ENCODE results near the gene VKORC1.

The VKORC1 gene

DNA sequence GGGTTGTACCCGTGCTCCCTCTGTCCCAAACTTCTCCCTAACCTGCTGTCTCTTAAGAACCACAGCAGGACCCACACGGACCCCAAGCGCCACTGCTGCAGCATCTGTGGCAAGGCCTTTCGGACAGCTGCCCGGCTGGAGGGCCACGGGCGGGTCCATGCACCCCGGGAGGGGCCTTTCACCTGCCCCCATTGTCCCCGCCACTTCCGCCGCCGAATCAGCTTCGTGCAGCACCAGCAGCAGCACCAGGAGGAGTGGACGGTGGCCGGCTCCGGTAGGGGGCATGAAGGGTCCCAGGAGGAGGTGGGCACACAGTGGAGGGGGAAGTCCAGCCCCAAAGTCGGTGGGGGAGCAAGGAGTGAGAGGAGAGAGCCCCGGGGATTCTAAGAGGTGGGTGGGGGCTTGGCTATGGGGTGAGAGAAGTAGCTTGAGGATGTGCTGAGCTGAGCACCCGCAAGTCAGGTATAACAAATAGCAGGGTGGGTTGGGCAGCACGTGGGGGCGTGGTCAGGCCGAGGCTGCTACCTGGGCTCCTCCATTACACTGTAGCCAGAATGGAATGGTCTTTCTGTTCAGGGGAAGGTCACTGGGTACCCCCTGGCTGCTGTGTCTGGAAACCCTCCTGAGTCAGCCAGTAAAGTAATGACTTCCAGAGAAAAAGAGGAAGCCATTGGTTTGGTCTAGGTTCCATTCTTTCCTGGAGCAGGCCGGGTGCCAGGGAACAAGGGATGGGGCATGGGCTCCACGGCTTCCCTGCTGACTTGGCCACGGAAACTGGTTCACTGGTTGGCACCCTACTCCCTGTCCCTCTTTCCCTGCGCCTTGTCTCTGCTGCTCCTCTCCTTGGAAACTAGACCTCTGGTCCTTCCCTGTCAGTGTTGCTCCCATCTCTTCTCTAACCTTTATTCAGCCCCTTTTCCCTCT, 12.9 kb downstream of the VKORC1 start:
- no peak for DNase-seq

DNA sequence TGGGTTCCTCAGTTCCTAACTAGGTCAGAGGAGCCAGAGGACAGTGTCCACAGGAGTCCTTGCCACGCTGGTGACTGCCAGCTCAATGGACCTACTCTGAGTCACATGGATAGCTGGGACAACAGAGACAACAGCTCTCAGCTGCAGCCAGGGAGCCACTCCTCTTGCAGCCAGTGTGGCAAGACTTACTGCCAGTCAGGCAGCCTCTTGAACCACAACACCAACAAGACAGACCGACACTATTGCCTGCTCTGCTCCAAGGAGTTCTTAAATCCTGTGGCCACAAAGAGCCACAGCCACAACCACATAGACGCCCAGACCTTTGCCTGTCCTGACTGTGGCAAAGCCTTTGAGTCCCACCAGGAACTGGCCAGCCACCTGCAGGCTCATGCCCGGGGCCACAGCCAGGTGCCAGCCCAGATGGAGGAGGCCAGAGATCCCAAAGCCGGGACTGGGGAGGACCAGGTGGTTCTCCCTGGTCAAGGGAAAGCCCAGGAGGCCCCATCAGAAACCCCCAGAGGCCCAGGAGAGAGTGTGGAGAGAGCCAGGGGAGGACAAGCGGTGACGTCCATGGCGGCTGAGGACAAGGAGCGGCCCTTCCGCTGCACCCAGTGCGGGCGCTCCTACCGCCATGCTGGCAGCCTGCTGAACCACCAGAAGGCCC, 13.7 kb downstream of the VKORC1 start:
- no peak for DNase-seq

DNA sequence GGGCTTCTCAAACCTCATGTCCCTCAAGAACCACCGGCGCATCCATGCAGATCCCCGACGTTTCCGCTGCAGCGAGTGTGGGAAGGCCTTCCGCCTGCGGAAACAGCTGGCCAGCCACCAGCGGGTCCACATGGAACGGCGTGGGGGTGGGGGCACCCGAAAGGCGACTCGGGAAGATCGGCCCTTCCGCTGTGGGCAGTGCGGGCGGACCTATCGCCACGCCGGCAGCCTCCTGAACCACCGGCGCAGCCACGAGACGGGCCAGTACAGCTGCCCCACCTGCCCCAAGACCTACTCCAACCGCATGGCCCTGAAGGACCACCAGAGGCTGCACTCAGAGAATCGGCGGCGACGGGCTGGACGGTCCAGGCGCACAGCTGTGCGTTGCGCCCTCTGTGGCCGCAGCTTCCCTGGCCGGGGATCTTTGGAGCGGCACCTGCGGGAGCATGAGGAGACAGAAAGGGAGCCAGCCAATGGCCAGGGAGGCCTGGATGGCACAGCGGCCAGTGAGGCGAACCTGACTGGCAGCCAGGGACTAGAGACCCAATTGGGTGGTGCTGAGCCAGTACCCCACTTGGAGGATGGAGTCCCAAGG, 14.5 kb downstream of the VKORC1 start:
- DNase-seq = no peak

DNA sequence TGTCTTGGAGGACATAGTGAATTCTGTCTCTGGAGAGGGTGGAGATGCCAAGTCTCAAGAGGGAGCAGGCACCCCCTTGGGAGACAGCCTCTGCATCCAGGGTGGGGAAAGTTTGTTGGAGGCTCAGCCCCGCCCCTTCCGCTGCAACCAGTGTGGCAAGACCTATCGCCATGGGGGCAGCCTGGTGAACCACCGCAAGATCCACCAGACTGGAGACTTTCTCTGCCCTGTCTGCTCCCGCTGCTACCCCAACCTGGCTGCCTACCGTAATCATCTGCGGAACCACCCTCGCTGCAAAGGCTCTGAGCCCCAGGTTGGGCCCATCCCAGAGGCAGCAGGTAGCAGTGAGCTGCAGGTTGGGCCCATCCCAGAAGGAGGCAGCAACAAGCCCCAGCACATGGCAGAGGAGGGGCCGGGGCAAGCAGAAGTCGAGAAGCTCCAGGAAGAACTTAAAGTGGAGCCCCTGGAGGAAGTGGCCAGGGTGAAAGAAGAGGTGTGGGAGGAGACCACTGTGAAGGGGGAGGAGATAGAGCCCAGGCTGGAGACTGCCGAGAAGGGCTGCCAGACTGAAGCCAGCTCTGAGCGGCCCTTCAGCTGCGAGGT, 15.2 kb downstream of the VKORC1 start:
- DNase-seq = no peak

DNA sequence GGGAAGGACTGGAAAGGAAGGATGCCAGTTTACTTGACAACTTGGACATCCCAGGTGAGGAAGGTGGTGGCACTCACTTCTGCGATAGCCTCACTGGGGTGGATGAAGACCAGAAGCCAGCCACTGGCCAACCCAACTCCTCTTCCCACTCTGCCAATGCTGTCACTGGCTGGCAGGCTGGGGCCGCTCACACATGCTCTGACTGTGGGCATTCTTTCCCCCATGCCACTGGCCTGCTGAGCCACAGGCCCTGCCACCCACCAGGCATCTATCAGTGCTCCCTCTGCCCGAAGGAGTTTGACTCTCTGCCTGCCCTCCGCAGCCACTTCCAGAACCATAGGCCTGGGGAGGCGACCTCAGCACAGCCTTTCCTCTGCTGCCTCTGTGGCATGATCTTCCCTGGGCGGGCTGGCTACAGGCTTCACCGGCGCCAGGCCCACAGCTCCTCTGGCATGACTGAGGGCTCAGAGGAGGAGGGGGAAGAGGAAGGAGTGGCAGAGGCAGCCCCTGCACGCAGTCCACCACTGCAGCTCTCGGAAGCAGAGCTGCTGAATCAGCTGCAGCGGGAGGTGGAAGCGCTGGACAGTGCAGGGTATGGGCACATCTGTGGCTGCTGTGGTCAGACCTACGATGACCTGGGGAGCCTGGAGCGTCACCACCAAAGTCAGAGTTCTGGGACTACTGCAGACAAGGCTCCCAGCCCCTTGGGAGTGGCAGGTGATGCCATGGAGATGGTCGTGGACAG, 15.8 kb downstream of the VKORC1 start:
- no peak for DNase-seq

DNA sequence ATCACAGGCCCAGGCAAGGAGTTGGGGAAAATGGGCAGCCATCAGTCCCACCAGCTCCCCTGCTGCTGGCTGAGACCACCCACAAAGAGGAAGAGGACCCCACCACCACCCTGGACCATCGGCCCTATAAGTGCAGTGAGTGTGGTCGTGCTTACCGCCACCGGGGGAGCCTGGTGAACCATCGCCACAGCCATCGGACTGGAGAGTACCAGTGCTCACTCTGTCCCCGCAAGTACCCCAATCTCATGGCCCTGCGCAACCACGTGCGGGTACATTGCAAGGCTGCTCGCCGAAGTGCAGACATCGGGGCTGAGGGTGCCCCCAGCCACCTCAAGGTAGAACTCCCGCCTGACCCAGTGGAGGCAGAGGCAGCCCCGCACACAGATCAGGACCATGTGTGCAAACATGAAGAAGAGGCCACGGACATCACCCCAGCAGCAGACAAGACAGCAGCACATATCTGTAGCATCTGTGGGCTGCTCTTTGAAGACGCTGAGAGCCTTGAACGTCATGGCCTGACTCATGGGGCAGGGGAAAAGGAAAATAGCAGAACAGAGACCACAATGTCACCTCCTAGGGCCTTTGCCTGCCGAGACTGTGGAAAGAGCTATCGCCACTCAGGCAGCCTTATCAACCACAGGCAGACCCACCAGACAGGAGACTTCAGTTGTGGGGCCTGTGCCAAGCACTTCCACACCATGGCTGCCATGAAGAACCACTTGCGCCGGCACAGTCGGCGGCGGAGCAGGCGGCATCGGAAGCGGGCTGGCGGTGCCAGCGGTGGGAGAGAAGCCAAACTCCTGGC, 16.8 kb downstream of the VKORC1 start:
- no peak for DNase-seq

DNA sequence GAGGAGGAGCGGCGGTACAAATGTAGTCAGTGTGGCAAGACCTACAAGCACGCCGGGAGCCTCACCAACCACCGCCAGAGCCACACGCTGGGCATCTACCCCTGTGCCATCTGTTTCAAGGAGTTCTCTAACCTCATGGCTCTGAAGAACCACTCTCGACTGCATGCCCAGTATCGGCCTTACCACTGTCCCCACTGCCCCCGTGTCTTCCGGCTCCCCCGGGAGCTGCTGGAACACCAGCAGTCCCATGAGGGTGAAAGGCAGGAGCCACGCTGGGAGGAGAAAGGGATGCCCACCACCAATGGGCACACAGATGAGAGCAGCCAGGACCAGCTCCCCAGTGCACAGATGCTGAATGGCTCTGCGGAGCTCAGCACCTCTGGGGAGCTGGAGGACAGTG, 17.6 kb downstream of the VKORC1 start:
- no peak for DNase-seq

DNA sequence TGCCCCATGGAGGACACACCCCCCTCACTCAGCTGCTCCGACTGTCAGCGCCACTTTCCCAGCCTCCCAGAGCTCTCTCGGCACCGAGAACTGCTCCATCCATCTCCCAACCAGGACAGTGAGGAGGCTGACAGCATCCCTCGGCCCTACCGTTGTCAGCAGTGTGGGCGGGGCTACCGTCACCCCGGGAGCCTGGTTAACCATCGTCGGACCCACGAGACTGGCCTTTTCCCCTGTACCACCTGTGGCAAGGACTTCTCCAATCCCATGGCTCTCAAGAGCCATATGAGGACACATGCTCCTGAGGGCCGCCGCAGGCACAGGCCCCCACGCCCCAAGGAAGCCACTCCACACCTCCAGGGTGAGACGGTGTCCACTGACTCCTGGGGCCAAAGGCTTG, 18.3 kb downstream of the VKORC1 start:
- no peak for DNase-seq

DNA sequence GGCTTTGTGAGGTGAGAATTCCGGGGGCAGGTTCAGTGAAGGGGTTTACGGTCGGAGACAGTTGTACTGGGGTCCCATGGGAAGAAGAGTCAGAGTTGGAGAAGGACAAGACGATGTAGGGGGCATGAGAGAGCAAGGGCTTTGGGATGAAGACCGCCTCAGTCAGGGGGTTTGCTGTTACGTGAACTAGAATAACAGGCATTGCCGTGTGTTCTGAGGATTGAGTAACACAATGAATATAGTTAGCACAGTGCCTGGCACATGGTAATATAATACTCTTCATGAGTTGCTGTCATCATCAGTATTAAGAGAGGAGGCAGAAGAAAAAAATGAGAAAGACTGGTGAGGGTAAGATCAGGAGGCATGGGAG, 19.8 kb downstream of the VKORC1 start:
- DNase-seq = no peak

DNA sequence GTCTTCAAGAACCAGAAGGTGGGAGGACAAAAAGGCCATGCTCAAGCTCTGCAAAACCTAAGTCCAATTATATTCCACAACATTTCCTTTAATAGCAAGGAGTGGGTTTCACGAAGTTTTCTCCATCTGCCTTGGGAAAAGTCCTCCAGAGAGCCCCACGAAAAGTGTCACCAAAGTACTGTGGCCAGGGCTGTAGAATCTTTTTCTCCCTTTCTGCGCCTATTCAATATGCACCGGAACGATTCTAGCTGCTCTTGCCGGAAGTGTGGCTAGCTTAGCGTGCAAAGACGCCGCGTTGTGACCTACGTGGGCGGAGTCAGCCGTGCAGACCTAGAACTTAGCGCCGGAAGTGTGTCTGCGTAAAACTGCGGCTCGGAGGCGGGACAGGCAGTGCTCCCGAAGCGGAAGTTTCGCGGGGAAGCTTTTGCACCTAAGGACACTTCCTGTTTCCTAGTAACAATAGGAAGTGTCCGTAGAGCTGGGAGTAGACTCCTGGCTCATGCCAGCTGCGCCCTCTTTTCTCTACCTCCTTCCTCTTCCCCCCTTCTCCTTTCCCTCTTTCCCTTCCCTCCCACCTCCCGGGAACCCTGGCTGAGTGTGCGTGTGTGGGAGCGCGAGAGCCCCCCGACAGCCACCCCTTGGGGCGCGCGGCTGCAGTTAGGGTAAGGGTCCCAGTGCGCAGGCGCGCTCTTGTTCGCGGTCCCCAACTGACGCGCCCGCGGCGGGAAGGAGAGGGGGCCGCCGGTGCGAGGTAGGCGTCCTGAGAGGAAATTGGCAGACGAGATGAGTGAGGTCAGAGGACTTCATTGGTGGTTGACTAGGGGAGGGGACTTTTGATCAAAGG, 20.4 kb downstream of the VKORC1 start, which contains the start of the genes ZNF646 and ZNF668:
Gene ZNF646, plus strand, starts transcription at position 453 of the 844 bp plus-strand sequence. CDS start 1,903 bp downstream, outside the sequence.
Gene ZNF668, minus strand, starts transcription at position 271 of the 844 bp plus-strand sequence. CDS start 9,781 bp downstream, outside the sequence.
- DNase-seq = peak; percentile 99

DNA sequence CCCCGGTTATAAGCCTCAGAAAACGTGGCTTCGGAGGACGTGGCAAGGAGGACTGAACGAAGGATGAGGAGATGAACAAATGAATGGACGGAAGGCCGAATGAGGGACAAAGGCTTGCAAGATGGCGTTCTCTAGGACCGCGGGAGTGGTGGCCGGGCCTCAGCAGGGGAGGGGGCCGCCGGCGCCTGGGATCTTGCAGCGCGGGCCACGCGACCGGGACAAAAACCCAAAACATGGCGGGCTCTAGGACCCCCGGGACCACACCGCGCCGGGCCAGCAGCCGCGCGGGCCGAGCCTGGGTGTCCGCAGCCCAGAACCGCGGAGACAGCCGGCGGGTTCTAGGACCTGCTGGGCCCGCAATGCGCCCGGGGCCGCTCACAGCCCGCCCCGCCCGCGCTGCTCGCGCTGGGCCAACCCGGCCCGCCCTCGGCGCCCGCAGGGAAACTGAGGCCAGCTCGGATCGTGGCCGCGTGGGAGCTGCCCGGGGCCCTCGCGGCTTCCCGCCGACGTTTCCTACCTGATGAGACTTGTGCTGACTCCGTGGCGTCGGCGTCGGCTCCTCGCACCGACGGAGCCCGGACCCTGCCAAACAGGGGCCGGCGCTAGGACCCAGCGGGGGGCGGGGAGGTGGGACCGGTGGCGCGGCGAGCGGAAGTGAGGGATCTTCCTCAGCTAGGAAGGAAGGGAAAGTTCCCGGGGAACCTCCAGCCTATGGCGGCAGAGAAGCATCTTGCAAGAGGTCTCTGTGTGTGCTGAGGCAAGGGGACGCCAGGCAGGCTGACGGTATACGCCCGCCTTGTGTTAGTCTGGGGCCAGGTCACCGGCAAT, 21.2 kb downstream of the VKORC1 start:
- DNase-seq = peak; percentile 80

DNA sequence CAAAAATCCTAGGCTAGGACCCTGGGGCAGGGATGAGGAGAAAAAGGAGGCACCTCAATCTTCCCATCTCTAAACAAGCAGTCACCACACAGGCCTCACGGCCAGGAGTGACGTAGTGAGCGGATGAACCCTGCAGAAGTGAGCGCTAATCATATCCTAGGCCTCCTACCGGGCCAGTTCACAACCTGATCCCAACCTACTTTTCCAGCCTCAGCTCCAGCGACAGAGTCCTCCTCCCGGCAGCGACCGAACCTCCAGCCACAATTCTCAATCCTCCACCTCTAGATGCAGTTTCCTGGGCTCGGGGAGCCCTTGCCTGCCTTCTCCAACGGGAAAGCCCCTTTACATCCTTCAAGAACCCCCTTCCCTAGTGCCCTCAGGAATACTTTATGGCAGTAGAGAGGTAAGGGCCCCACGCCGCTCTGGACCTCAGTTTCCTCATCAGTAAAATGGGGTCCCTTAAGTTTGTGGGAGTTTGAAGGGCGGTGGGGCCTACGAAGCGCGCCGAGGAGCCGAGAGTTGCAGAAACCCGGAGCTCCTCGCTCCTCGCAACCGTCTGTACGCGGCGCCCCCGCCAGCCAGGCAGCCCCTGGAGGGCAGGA, 22.0 kb downstream of the VKORC1 start:
- no peak for DNase-seq

DNA sequence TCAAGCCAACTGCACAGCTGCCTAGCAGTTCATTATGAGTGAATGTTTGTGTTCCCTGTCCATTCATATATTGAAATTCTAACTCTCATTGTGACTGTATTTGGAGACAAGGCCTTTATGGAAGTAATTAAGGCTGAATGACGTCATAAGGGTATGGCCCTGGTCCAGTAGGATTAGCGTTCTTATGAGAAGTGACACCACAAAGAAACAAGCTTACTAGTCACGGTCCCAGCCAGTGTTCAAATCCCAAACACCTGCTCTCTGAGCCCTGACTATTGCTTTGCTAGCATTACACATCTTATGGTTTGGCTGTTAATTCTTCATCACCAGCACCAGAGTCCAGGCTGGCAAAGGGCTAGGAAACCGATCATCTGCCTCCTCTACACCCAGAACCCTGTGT, 22.7 kb downstream of the VKORC1 start:
- no peak for DNase-seq

DNA sequence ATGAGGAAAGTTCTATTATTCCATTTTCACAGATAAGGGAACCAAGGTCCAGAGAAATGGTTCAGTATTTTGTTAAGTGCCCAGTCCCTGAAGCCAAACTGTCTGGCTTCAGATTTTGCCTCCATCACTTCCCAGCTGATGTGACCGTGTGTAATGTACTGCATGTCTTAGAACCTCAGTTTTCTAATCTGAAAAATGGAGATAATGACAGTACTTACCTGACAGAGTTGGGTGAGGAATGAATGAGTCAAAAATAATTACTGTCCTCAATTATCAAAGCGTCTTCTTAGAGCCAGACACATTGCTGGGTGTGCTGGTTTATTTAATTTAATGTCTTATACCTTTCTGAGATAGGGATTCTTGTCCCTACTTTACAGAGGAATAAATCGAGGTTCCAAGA, 27.3 kb downstream of the VKORC1 start:
- DNase-seq = no peak

DNA sequence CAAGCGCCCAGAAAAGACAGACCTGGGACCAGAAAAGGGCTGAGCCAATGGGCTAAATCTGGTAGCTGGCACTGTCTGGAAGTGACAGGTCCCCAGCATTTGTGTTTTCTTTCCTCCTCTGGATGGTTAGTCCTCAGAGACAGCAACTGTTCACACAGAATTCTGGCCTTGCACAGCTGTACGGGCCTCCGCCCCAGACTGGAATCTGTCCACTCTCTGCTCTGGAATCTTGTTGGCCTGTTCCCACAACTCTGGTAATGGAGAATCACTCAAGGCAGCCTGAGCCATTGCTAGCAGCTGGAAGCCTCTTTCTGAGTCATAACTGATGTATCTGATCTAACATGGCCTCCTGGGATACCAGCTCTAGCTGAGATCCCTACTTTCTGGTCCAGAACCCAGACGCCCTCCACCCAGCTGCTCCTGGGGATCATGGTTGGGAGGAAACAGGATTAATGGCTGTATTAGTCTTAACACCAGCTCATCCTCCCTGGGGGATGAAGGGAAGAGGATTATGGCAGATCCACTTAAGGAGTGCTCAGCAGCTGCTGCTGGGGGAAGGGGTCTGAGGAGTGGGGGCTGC, 29.6 kb downstream of the VKORC1 start:
- DNase-seq = peak; percentile 91

DNA sequence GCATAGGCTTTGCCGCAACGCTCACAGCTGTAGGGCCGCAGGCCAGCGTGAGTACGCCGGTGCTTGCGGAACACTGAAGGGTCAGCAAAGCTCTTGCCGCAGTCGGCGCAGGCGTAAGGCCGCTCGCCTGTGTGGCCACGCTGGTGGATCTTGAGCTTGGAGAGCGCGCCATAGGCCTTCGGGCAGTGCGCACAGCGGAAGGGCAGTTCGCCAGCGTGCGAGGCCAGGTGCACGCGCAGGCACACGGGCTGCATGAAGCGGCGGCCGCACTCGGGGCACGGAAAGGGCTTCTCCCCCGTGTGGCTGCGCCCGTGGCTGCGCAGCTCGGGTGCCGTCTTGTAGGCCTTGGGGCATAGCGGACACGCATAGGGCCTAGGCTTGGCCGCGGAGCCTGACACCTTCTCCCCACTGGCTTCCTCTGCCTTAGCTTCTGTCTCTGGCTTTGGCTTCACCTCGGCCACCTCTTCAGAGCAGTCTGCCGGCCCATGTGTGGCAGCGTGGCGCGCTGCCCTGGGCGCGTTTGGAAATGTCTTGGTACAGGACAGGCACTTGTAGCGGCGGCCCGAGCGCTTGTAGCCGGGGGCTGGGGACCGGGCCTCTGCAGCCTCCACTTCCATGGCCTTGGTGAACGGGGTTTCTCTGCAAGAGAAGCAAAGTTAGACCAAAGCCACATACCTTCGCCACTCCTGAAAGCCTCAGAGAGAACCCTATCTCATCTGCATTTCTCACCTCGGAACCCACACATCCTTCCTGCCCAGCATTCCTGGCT, 30.6 kb downstream of the VKORC1 start:
- DNase-seq = peak; percentile 47

DNA sequence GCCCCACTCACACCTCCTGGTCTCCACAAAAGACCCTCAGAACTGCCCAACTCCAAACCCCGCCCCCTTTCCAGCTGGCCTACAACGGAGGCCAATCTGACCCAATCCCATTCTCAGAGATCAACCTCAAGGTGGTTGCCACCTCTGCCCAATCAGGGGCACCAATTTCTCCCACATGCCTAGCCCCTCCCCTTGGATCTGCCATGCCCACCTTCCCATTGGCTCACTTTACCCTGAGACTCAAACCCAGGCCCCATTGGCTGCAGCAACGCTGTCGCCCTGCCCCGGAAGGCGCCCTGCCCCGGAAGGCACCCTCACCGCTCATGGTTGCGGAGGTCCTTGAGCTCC, 31.1 kb downstream of the VKORC1 start:
- no peak for DNase-seq

DNA sequence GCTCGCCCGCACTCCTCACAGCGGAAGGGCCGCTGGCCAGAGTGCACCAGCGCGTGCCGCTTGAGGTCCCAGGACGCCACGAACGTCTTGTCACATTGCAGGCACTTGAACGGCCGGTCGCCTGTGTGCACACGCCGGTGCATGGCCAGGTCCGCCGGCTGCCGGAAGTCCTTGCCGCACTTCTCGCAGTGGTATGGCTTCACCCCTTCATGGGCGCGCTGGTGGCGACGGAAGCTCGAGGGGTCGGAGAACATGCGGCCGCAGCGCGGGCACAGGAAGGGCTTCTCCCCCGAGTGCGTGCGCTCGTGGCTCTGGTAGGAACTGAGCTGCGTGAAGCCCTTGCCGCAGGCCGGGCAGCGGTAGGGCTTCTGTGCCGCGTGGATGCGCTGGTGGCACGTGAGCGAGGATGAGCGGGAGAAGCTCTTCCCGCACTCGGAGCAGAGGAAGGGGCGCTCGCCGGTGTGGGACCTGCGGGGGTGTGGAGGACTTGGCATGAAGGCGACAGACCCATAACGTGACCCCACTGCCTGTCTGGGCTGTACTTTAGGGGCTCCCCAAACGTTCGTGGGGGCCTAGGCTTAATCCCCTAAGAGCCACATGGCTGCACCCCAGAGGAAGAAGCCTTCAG, 32.7 kb downstream of the VKORC1 start:
- DNase-seq = no peak

All from NCI-H226 (cell line).